ENCODE data around the gene SSU72. TPM values are rescaled to one million over a fixed set of nuclear protein-coding genes. Genes with fewer than 3 reads are reported as not detected.

Gene SSU72
- total and polyA plus RNA-seq, 2 donors from 2014 or later = 102 to 143 TPM

DNA sequence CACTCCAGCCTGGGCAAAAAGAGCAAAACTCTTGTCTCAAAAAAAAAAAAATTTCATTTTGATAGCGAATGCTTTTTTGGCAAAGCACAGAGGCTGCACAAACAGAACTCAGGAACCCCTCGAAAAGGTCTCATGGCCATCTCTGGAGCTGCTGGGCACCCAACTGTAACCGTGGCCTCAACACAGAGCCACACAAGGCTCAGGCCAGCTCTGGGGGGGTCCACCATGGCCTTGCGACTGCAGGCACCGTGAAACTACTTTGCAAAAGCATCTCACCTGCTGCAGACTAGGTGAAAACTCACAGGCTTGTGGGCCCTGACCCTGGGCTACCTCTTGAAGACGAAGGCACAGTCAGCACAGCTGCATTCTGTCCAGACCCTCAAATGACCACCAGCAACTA, 18.2 kb downstream of the SSU72 start:
- no peak overlapping the region for H3K9ac ChIP-seq (ENCODE audit: low read length in 3 of 3)
- no peak overlapping the region for H3K4me3 ChIP-seq (ENCODE audit: low read length in 3 of 3)
- H3K4me1 ChIP-seq (ENCODE audit: control insufficient read depth in 2 of 3, insufficient read depth in 2 of 3, low read depth in 1 of 3, low read length in 3 of 3) = no peaks in the 10 kb centered on the region
- intact Hi-C loops (cut with DNase I) = no loop called here
- TF ChIP-seq, protein P1, sequence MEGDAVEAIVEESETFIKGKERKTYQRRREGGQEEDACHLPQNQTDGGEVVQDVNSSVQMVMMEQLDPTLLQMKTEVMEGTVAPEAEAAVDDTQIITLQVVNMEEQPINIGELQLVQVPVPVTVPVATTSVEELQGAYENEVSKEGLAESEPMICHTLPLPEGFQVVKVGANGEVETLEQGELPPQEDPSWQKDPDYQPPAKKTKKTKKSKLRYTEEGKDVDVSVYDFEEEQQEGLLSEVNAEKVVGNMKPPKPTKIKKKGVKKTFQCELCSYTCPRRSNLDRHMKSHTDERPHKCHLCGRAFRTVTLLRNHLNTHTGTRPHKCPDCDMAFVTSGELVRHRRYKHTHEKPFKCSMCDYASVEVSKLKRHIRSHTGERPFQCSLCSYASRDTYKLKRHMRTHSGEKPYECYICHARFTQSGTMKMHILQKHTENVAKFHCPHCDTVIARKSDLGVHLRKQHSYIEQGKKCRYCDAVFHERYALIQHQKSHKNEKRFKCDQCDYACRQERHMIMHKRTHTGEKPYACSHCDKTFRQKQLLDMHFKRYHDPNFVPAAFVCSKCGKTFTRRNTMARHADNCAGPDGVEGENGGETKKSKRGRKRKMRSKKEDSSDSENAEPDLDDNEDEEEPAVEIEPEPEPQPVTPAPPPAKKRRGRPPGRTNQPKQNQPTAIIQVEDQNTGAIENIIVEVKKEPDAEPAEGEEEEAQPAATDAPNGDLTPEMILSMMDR (IDR thresholded peaks at IDR 0.05; ENCODE audit: borderline replicate concordance, extremely low read depth, insufficient read depth) = no peak
- no peaks in the 10 kb centered on the region for H3K9me3 ChIP-seq (ENCODE audit: control insufficient read depth in 2 of 3, insufficient read depth in 1 of 3, low read length in 3 of 3)
- FAIRE-seq = no peak
- no peak for DNase-seq
- H3K27me3 ChIP-seq (ENCODE audit: control insufficient read depth, insufficient read depth, low read length) = no peaks in the 10 kb centered on the region
- H3K27ac ChIP-seq (ENCODE audit: low read depth in 2 of 2, low read length in 2 of 2) = no peak overlapping the region
- H3K36me3 ChIP-seq (ENCODE audit: control insufficient read depth in 2 of 3, insufficient read depth in 3 of 3, low read length in 3 of 3) = no peaks in the 10 kb centered on the region

DNA sequence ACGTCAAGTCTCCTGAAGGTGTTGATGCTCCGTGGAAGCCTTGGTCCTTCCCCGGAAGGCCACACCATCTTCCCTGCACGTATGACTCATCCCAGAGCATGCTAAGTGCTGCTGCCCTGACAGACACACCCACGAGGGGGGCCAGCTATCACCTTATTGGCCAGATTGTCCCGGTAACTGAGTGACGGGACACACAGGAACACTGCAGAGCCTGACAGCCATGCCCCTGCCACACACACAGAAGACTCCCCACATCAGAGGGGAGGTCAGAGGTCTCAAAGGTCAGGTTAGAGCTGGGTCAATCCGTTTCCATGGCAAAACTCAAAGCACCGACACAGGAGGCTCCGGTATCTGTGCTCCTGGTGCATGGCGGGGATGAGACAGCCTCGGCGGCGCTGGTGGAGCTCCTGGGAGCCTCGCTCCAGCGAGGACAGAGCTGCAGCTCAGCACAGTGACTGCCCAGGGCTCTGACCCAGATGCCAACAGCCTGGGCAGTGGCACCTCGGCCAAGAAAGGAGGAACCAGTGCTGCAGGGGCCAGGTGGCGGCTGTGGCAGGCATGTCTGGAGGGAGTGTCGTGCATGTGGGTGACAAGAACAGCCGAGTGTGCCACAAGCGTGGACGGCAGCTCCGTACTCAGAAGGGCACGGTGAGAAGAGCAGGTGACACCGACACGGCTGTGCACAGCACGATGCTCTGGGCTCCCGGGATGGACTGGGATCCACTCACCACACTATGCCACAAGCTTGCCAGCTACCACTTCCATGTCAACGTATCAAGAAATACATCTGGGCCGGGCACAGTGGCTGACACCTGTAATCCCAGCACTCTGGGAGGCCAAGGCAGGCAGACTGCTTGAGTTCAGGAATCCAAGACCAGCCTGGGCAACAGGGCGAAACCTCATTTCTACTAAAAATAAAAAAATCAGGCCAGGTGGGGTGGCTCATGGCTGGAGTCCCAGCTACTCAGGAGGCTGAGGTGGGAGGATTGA, 19.4 kb downstream of the SSU72 start:
- FAIRE-seq (no peak), DNase-seq (no peak)
- H3K27me3 ChIP-seq (ENCODE audit: control insufficient read depth, insufficient read depth, low read length) = no peaks in the 10 kb centered on the region
- no peak overlapping the region for H3K4me3 ChIP-seq (ENCODE audit: low read length in 3 of 3)
- no peaks in the 10 kb centered on the region for H3K36me3 ChIP-seq (ENCODE audit: control insufficient read depth in 2 of 3, insufficient read depth in 3 of 3, low read length in 3 of 3)
- TF ChIP-seq, protein P1 (IDR thresholded peaks at IDR 0.05; ENCODE audit: borderline replicate concordance, extremely low read depth, insufficient read depth) = no peak
- no peaks in the 10 kb centered on the region for H3K9me3 ChIP-seq (ENCODE audit: control insufficient read depth in 2 of 3, insufficient read depth in 1 of 3, low read length in 3 of 3)
- H3K27ac ChIP-seq (ENCODE audit: low read depth in 2 of 2, low read length in 2 of 2) = no peak overlapping the region
- intact Hi-C loops (cut with DNase I) = no loop called here
- H3K9ac ChIP-seq (ENCODE audit: low read length in 3 of 3) = no peak overlapping the region
- no peaks in the 10 kb centered on the region for H3K4me1 ChIP-seq (ENCODE audit: control insufficient read depth in 2 of 3, insufficient read depth in 2 of 3, low read depth in 1 of 3, low read length in 3 of 3)

DNA sequence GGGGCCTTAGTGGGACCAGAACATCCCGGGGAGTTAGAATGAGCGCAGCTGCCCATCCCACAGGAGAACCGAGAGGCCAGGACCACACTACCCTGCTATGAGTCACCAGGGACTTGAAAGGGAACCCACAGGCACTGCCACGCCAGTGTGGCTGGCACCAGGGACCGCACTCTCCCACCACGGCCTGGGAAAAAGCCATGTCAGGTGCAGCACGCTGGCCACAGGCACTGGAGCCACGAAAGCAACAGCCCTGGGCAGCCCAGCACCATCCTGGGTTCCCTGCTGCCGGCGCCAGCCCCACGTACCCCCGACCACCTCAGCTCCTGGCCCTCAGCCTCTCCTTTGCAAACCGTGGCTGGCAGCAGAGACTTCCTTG, 20.1 kb downstream of the SSU72 start:
- TF ChIP-seq, protein P1 (IDR thresholded peaks at IDR 0.05; ENCODE audit: borderline replicate concordance, extremely low read depth, insufficient read depth) = no peak
- Histone ChIP-seq H3K27ac (ENCODE audit: low read depth in 2 of 2, low read length in 2 of 2) (no peak overlapping the region), H3K9me3 (ENCODE audit: control insufficient read depth in 2 of 3, insufficient read depth in 1 of 3, low read length in 3 of 3) (no peaks in the 10 kb centered on the region), H3K36me3 (ENCODE audit: control insufficient read depth in 2 of 3, insufficient read depth in 3 of 3, low read length in 3 of 3) (no peaks in the 10 kb centered on the region), H3K9ac (ENCODE audit: low read length in 3 of 3) (no peak overlapping the region), H3K4me3 (ENCODE audit: low read length in 3 of 3) (no peak overlapping the region), H3K27me3 (ENCODE audit: control insufficient read depth, insufficient read depth, low read length) (no peaks in the 10 kb centered on the region), H3K4me1 (ENCODE audit: control insufficient read depth in 2 of 3, insufficient read depth in 2 of 3, low read depth in 1 of 3, low read length in 3 of 3) (no peaks in the 10 kb centered on the region)
- DNase-seq (no peak), FAIRE-seq (no peak)
- intact Hi-C loops (cut with DNase I) = no loop called here
